Stimulated activated CD4-positive, alpha-beta T cell treated with anti-CD3 and anti-CD28 coated beads, Interleukin-2, amount 100 ng/mL, for 4 hours (primary cell): Measurements from ENCODE around the gene ACTN2.

ENCODE experiments used
- DNase-seq: peaks from one replicate; pipeline ENCODE4 v3.0.0-alpha.2; 2020; ENCODE audit warnings: low read depth

Gene ACTN2

DNA sequence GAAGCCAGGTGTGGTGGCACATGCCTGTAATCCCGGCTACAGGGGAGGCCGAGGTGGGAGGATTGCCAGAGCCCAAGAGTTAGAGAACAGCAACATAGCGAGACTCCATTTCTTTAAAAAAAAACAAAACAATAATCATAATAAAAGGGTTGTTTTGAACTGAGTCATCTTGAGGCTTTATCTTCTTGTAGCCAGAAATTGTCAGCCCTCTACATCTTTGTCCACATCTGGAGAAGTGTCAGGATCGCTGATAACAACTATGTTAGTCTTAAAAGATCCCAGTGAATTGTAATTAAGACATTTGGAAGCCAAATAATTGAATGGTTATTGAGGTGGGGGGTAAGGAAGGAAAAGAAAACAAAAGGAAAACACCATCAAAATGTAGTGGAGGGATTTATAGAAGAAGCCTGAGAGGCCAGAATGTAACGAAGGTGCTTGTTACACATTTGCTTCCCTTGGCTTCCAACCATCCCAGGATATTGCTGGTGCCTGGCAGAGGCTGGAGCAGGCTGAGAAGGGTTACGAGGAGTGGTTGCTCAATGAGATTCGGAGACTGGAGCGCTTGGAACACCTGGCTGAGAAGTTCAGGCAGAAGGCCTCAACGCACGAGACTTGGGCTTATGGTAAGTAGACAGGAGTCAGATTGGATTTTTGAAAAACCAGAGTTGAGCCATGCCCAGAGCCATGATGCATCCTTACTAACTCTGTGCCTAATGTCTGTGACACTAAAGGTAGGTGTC is 56.3 kb downstream of the ACTN2 start:
- no peak for DNase-seq

DNA sequence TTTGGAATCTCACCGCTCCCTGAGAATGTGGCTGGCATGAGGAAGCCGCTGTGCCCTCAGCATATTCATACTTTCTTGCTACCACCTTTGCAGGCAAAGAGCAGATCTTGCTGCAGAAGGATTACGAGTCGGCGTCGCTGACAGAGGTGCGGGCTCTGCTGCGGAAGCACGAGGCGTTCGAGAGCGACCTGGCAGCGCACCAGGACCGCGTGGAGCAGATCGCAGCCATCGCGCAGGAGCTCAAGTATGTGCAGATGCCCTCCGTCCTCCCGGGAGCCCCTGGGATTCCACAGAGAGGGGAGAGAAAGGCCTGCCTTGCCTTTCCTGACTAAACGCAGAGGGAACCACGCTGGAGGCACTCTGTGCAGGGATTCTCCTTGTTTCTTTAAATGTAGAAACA is 58.2 kb downstream of the ACTN2 start:
- DNase-seq, result no peak

DNA sequence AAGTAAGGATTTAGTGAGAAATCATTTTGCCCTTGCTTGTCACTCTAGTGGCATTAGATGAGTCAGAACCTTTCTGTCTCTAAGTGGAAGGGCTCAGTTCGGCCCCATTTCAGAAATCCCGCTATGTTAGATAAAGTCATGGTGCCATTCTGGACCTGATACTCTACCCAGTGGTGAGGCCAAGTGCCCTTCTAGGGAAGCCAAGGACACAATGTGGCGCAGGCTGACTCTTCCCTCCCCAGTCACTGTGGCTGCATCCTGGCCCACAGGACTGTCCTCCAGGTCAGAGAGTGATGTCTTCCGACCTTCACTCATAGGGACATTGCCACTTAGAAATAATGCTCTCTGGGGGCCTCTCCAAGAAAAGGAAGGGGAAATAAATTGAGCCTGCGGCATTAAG is 60.5 kb downstream of the ACTN2 start:
- no peak for DNase-seq

DNA sequence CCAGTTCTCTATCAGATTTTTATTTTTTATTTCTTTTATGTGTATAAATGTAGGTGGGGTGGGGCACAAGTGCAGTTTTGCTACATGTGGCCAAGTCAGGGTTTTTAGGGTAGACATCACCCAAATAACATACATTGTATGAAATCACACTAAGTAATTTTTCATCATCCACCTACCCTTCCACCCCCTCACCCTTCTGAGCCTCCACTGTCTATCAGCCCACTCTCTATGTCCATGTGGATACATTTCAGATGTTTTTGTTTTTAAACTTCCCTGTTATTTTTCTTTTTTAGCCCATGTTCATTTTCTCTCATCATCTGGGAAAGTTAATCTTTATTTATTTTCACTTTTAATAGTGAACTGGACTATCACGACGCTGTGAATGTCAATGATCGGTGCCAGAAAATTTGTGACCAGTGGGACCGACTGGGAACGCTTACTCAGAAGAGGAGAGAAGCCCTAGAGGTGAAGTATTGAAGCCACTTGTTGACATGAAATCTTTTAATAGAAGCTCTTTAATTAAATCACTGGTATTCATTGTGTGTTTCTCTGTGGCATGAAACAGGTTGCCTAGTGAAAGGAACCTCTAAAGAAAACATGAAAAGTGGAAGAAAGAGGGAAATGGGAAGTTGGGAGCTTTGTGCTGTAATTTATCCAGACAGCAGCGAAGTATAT is 61.1 kb downstream of the ACTN2 start:
- no peak for DNase-seq

DNA sequence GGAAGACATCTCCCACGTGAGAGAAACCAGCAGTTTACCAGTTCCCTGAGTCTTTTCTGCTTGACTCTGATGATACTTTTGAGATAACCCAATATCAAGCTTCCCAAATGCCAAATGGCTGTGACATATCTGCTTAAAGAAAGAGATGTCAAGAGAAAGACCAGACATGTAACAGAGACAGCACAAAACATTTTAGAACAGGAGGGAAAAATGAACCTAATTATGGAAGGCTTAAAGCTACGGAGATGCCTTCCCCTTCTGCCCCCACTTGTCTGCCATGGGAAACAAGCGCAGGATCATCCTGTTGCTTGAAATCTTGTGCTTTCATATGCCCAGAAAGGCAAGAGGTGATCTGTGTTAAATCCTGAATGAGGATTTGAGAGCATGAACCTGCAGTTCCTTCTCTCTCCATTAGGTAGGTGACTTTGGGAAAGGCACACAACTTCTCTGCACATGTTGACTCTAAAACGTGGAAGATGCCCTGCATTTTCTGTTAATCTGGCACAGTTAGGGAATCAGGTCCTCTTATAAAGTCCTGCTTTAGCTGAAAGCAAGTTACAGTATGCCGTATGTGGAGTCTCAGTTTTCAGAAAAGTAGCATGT is 62.1 kb downstream of the ACTN2 start:
- DNase-seq, result no peak

DNA sequence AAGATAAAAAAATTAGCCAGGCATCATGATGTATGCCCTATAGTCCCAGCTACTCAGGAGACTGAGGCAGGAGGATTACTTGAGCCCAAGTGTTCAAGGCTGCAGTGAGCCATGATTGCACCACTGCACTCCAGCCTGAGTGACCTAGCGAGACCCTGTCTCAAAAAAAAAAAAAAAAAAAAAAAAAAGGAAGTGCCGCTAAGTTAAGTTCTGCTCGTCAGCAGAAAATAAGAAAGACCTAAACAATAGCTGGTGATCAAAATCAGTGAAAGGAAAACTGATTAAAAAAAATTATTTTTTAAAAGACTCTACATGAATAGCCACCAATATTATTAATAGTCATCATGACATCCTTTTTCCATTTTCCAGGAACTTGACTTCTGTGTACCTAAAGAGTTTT is 64.6 kb downstream of the ACTN2 start:
- DNase-seq, result no peak

DNA sequence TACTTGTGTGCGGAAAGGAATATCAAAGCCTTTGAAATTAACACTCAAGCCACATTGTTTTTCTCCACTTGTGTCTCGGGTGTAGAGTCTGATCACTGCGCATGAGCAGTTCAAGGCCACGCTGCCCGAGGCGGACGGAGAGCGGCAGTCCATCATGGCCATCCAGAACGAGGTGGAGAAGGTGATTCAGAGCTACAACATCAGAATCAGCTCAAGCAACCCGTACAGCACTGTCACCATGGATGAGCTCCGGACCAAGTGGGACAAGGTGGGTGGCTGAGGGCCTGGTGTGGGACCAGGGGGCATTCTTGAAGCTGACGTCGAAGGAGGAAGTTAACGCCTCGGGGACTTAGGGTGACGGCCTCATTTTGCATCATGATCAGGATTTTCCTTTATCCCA is 65.1 kb downstream of the ACTN2 start:
- no peak for DNase-seq

DNA sequence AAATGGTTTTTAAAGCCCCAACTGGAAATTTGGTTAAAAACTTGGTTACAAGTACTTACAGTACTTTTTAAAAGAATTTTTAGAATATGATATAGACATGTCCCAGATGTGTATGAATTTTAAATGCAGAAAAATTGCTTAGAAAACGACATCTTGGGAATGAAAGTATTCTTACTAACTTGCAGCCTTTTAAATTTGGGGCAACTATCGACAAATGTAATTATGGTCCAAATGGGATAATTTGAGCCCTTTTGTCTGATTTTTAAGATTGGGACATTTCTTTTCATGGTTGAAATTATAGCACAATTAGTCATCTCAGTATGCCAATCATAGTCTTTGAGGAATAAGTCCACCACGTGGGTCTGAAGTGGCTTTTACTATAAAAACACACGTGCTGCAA is 65.6 kb downstream of the ACTN2 start:
- no peak for DNase-seq

DNA sequence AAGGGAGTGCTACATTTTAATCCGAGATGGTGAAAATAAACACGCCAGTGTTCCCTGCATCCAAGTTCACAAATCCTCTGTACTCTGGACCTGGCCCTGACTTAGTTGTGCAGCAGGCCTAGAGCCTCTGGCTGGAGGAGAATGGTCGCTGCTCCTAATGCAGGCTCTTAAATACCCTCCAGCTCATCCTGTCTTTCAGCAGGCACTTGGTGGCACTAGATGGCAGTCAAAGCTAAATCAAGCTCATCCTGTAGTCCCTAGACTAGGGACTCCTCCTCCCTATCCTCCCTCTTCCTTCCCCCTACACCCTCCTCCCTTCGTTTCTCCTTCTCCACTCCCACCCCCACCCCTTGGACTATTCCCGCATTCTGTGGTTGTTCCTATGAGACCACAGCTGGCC is 67.2 kb downstream of the ACTN2 start:
- DNase-seq, result no peak

DNA sequence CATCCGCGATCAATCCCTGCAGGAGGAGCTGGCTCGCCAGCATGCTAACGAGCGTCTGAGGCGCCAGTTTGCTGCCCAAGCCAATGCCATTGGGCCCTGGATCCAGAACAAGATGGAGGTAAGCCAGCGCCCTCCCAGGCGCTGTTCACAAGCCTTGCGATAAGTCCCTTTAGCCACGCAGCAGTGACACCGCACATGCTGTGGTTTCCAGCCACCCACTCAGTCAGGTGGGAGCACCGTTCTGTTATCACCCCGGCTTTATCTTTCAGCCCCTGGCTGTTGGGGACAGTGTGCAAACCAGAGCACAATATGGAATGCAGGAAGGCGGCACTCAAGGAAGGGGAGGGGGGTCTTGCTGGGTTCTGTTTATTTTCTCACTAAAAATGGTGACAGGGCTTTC is 67.7 kb downstream of the ACTN2 start:
- no peak for DNase-seq

DNA sequence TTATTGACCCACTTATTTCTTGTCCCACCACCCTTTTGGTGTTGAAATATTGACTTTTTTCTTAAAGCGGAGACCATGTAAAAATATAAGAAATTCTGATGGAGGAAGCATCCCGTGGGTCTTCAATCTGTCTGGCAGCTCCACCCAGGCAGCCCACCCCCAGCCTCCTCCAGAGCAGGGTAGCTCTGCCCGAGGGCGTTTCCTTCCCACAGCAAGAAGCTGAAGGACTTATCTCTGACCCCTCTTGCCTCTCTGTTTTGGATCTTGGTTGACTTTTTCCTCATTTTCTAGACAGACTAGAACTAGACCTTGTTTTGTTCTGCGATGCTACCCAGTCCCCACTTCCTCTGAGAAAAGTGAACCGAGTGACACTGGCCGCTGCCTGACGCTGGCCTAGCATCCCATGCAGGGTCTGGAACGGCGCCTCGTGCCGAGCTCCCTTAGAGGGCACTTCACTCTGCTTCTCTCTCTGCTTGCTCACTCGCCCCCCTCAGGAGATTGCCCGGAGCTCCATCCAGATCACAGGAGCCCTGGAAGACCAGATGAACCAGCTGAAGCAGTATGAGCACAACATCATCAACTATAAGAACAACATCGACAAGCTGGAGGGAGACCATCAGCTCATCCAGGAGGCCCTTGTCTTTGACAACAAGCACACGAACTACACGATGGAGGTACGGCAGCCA is 68.4 kb downstream of the ACTN2 start:
- DNase-seq, result no peak

DNA sequence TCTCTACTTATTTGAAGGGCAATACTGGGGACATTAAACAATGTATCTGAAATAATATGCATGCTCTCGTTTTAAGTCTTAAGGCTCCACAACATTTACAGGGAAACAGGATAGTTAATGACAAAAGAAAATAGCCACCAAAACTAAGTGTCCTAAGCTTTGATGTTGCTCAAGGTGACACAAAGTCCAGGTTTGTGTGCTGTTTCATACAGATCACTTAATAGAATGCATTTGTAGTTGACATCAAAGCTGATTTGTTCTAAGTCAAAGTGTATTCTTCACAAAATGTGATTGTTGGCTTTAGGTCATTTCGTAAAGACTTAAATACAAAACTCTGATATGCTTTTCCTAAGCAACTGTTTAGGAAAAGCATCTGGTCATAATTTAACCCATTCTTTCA is 71.3 kb downstream of the ACTN2 start:
- DNase-seq, result no peak

DNA sequence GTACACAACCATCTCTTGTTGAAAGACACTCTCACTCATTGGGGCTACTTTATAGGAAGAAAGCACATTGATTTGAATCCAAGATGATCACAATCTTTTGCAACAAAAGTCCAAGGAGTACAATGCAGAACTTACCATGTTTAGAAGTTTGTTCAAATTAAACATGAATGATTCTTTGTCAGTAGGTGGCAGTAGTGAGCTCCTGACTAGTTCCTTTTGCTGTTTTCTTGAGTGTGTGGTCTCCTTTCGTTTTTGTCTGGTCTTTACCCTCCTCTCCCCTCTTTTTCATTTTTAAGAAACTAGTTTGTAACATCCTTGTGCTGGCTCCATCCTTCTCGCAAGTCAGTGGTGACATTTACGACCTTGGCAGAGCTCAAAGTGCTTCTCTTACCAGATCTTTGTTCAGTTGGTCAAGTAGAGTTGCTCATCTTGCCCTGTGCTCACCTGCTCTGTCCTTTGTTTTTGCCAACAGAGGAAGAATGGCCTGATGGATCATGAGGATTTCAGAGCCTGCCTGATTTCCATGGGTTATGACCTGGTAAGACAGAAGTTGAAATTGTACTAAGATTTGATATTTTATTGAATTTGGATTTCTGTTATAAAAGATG is 73.1 kb downstream of the ACTN2 start:
- DNase-seq, result no peak

DNA sequence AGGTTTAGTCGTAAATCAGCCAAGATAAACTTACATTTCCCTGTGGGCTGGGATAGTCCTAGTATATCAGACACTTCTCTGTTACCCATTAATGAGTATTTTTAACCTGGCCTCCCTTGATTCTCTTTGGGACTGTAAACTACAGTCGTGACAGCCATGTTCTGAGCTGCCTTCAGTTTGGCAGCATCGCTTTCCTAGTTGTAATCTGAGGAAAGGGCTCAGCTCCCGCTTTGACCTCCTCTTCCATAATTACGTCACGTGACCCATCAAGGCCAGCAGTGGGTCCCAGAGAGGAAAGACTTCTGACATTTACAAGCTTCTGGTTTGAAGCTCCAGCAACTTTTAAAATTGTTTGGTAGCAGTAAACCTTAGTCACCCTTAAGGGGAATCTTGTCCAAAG is 74.2 kb downstream of the ACTN2 start:
- DNase-seq, result no peak

DNA sequence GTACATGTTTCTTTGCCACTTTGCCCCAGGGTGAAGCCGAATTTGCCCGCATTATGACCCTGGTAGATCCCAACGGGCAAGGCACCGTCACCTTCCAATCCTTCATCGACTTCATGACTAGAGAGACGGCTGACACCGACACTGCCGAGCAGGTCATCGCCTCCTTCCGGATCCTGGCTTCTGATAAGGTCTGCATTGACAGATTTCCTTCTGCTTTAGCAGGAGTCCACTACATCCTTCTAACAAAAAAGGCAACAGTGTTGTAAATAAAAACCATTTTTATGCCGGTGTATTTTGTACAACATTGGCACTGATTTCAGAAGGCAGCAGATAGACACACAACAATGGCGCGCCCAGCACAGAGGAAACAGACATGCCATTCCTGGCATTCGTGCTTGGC is 74.7 kb downstream of the ACTN2 start:
- DNase-seq, result no peak

DNA sequence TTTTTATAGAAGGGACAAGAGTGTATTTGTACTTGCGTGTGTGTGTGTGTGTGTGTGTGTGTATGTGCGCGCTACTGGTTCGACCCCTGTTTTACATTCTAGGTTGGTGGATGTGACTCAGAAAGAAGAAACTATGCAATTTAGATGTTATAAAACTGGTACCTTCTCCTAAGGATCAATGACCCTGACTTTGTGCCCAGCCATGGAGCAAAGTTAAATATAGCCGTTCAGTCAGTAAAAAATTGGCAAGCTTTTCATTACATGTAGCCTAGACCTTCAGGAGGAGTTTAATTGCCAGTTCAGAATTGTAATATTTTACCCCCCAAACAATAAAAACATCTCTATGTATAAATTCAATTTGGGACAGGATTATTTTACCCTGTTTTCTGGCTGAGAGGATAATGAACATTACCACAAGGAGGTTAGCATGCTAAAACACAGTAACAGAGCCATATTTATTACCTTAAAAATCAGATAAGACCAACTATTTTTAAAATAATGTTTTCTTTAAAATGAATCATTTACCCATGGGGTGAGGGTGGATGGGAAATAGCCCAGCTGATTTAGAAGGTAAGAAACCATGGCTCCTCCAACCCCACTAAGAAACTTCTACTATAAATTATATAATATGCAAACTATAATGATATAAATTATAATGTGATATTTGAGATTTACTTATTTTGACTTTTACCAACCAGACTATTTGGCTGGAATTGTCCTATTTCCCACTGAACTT is 75.3 kb downstream of the ACTN2 start:
- DNase-seq, result no peak

DNA sequence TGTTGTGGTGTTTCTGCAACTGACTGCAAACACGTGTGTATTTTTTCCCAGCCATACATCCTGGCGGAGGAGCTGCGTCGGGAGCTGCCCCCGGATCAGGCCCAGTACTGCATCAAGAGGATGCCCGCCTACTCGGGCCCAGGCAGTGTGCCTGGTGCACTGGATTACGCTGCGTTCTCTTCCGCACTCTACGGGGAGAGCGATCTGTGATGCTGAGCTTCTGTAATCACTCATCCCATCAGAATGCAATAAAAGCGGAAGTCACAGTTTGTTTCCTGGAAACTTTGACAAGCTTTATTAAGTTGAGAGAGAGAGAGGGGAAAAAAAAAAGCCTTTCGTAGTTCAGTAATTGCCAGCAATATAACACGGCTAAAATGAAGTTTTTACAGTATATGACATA is 76.1 kb downstream of the ACTN2 start:
- DNase-seq, result no peak

DNA sequence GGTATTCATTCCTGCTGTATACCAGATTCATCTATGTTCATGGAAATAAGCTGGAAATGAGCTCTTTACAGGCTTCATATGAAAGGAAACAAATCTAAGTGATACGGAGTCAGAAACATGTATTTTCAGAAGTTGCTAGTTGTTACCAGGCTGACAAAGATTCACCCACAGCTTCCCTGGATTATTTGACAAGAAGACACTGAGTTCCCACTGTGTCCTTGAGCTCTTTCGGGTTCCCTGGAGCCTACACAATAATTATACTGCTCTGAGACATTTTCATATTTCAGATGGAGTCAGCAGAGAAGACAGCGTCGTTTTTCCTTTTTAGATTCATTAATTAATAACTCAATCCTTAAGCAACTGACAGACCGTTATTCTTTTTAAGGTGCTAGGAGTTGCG is 79.5 kb downstream of the ACTN2 start:
- no peak for DNase-seq

DNA sequence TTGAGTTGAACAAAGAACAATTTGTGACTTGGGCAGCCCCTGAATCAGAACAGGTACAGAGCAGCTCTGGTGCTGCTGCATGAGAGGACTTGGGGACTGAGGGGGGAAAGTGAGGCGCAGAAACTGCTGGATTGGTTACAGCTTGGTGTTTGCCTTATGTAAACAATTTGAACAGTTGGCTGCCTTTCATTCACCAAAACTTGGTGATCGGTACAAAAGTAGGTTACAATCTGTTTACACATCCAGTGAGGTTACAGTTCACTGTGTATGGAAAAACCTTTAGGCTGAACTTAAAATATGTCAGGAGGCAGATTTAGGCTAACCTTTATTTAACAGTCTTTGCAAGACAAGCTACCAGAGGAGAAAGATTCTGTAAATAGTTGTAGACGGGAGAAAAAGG is 80.2 kb downstream of the ACTN2 start:
- no peak for DNase-seq

DNA sequence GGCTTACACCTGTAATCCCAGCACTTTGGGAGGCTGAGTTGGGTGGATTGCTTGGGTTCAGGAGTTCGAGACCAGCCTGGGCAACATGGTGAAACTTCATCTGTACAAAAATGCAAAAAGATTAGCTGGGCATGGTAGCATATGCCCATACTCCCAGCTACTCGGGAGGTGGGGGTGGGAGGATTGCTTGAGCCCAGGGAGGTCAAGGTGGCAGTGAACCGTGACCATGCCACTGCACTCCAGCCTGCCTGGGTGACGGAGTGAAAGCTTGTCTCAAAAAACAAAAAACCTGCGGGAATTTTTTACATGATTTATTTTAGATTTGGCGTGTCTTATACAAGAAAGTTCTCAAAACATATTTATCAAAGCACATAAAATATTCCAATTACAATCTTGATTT is 81.0 kb downstream of the ACTN2 start:
- no peak for DNase-seq

DNA sequence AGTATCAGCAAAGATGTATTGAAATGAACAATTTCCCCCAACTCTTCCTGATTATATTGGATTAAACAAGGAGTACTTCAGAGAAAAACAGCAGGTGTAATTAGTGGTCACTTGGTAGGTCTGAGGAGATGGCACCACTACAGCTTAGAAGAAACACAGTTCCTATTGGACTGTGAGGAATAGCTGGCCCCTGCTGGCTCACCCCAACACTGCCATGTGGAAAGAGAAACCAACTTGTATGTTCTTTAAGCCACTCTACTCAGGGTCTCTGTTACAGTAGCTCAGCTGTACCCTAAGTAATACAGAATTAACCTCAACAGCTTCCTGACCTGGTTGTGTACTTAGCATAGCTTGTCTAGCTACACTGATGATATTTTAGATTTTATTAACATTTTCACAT is 82.3 kb downstream of the ACTN2 start:
- no peak for DNase-seq

DNA sequence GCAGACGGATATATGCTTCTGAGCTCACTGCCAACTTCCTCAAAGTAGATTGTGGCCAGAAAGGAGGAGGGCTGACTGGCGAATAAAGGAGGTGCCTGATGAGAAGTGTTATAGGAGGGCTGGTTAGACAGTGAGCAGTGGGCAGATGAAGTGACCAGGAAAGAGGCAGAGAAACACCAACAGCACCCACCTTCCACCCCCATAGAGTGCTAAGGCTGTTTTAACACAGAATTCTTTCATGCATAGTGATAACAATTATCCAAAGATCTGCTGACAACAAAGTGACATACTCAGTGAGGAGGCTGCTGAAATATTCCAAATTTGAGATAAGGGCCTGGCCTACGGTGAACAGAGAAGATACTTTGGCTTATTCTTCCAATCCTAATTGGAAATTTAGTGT is 87.6 kb downstream of the ACTN2 start:
- DNase-seq, result no peak
